HG02981 (cell line): ENCODE data around the gene KIRREL3.

Experiments
- ATAC-seq: cut with Tn5 transposase; IDR thresholded peaks from one replicate; pipeline ENCODE4 v1.9.1; 2021; ENCODE audit warnings: mild to moderate bottlenecking, moderate library complexity; ENCODE audit not compliant: unreplicated experiment

Gene KIRREL3

DNA sequence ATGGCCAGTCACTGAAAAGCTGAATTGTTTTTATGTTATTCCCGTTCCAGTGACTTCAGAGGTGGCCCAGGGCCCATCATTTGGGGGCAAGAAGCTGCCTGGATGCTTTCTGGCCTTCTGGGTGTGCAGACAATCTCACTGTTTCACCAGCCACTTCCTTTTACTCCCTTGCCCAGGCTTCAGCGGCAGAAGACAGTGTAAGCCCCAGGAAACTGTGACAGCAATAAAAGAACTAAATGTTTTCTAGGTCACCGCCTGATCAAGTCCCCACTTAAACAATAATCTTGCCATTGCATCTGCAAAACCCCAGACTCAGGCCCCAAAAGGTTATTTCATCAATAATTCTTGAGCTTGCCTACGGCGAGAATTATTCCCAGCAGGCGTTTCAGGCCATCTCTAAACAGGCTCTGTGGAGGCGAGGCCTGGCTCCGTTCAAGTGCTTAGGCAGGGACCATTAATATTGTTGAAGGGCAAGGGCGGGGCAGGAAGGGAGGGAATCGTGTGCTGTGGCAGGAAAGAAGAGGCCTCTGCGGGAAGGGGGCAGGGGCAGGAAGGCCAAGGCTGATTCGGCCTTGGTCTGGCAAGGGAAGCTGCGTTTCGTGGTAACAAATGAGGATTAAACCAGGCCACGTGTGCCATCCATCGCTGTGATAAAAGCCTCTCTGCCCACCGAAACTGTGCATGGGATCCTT, 252.3 kb downstream of the KIRREL3 start:
- no peak for ATAC-seq

DNA sequence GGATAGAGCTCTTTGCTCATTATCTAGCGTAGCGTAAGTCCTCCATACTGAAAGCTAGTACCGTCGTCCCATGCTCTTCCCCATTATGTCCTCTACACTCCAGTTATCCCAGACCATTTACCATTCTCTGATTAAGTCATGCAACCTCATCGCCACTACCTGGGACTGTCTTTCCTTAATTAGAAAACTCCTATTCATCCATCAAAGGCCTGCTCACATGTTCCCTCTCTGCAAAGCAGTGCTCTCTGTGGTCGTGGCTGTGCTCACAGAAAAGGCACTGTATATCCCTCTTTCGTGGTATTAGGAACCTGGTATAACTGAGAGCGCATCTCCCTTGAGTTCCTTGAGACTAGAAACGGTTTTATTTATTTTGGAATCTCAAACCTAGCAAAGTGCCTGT, 253.3 kb downstream of the KIRREL3 start:
- no peak for ATAC-seq

DNA sequence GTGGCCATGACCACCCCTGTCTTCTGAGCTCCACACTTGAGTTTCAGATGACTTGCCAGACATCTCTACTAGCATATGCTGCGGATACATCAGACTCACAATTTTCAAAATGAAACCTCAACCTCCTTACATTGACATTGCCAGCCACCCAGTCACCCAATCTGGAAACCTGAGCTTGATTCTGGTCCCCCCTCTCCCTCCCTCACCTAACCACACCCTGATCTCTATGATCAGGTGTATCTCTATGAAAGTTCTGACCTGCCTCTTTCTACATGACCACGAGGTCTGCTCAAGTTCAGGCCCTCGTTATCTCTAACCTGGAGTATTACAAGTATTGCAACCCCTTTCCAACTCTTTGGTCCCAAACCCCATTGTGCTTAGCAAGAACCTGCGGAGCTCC, 254.1 kb downstream of the KIRREL3 start:
- ATAC-seq = no peak

- no peak for ATAC-seq
Measured at GRCh38 chr11:126744699-126745098, 255.9 kb downstream of the KIRREL3 start.

DNA sequence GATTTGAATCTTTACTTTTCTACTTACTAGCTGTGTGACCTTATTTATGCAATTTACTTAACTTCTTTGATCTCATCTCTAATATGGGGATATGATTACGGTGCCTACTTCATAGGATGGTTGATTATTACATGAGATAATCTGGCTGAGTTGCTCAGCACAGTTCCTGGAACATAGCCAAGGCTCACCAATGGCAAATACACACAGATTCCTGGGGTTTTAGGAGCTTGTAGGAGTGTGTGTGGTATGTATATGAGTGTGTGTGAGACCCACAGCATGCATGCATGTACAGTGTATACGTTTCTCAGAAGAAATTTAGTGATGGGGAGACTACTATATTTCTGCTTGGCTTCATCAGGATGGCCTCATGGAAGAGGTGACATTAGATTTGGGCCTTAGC, 256.9 kb downstream of the KIRREL3 start:
- ATAC-seq = no peak

GRCh38 chr11:126742582-126742981, 258.0 kb downstream of the KIRREL3 start:
- no peak for ATAC-seq

- no peak for ATAC-seq
Measured at GRCh38 chr11:126740846-126741245, 259.7 kb downstream of the KIRREL3 start.

DNA sequence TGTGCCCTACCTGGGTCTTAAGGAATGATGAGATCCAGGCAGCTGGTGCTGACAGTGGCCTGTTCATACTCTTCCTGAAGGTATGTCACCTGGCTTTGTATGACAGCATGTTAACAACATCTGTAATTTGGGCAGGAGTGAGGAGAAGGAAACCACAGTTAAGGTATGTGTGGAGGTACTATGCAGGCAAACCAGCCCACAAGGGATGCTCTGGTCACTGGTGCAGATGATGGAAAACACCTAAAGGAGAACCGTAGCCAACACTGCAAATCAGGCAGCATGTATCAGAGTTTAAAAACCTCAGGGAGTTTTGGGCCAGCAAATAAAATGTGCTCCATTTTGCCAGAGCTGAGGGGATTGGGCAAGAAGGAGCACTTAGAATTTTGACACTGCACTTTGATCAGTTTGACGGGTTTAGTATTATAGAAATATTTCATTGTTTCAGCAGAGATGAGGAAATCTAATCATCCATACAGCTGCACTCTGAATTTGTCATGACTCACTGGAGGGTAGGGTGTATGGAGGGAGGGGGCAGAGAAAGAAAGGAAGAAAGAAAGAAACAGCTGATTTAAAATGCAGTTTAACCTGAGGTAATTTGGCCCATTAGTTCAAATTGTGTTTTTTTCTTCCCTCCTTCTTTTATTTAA, 260.9 kb downstream of the KIRREL3 start:
- ATAC-seq = no peak

DNA sequence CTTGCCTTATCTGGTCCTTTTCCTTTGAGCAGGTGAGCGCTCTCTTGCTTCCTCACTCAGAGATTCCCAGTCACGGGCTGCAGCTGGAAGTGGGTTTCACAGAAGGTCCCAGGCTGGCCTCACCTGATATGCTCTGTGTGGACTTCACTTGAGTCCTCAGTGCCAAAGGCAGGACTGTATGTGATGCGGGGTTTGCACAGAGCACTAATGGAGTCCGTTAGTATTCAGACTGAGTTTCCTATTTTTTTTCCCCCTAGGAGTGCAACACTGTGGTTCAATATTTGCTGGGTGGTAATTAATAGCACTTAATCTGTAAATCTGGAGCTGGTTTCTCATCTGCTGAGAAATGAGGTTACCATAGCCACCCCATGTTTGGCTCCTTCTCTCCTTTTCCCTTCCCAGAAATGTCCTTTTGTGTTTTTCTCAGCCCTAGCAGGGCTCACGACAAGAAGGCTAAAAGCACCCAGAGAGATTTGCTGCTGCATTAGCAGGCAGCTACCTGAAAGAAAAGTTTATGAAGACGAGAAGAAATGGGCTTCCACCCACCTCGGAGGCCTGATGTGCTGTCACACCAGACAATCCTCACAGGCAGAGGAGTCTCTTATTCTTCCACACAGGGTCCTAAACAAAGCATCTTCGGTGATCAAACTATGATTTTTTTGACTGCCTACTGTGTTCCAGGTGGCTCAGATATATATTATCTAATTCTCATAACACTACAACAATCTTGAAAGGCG, 262.1 kb downstream of the KIRREL3 start:
- ATAC-seq = no peak

DNA sequence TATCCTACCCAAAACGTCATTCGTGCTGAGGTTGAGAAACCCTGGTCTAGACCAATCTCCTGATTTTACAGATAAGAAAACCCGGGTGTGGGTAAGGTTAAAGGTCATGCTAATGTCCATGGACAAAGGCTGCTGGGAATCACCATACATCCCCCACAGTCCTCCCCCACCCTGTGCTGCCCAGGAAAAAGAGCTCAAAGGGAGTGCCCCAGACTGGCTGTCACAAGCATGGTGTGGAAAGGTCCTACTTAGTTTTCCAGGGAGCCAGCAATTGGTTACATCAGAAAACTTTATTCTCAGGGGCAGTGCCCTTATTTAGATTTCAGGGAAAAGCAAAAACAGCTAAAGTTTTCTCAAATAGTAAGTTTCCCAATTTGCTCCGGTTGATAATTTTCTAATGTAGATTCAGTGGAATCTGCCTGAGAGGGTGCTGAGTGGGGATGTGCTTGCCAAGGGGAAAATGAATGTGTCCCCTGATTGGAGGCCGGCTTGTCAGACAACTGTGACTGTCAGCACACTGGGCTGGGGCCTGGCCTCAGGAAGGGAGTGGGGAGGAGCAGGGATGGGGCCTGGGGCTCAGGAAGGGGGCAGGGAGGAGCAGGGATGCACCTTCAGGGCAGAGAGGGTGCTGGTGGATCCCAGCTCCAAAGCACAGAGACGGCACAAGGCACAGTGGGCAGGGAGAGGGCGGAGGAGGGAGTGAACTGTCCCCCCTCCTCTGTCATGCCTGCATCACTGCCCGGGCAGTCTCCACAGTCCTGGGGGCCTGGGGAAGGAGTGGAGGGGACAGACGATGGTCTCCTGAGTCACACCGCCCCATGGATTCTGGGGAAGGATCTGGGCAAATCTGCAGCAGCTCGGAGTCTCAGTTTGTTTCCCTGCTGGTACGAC, 263.6 kb downstream of the KIRREL3 start:
- ATAC-seq = no peak

DNA sequence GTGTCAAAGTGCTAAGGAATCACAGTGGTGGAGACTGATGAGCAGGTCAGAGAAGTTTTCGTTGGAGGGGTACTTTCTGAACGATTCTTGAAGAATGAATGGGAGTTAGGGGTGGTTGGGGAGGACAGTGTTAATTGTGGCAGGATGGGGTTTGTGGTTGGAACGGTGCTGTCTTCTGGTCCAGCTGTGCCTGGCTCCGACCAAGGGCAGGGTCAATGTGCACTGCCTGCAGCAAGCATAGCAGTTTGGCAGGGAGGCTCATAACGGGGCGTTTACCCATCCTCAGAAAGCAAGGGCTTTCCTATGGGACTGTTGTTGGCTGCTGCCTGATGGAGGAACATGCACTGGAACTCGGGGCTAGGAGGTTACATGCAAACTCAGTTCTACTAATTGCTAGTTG, 265.8 kb downstream of the KIRREL3 start:
- no peak for ATAC-seq

DNA sequence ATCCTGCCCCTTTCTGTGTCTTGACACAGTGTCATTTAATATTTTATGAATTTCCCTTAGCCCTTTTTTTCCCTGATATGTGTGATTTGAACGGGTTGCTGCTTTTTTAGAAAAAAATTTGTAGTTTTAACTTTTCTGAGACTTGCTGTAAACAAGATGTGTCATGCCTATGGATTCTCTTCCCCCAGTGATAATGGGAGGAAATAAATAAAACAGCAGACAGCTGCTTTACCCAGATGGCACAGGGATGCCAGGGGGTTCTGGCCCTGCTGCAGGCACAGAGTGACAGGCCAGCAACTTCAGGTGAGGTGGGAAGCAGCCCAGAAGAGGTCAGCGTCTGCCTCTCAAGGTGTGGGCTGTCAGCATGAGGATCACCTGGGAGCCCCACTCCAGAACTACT, 266.9 kb downstream of the KIRREL3 start:
- no peak for ATAC-seq

DNA sequence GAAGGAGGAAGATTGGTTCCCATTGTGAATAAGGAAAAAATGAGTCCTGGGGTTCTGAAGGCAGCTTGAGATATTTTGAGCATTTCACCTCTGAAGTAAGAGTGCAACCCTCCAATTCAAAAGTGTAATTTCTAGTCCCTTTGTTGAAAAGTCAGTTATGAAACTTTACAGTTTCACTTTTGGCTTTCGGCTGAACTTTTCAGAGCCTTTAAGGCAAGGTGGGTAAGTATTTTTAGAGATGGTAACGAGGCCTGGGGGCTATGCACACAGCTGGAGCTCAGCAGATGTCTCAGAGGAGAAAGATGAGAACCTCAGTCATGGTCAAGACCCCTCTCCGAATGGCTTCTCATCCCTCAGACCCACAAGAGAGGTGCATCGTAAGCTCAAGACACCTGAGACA, 267.6 kb downstream of the KIRREL3 start:
- ATAC-seq = peak; percentile 44

DNA sequence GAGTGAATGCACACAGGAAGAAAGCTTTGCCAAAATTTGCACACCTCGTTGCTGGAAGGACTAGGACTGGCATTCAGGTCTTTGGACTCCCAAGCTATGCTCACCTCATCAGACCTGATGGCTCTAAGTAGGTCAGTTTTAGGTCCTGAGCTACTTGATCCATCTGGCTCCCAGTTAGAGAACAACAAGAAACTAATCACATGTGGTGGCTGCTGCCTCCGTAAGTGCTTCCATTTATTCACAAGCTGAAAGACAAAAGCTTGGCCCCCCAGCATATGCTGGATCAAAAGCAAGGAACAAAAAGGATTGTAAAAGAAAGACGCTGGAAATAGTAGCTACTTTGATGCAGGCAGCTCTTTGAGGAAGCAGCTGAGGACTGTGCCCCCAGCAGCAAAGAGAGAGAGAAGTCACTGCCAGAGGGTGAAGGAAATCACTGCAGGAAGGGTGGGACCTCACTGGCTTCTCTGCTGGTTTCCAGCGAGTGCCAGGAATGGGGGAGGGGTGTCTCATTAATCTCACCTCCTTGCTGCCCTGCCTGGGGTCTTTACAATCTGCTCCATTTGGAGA, 268.9 kb downstream of the KIRREL3 start:
- no peak for ATAC-seq

DNA sequence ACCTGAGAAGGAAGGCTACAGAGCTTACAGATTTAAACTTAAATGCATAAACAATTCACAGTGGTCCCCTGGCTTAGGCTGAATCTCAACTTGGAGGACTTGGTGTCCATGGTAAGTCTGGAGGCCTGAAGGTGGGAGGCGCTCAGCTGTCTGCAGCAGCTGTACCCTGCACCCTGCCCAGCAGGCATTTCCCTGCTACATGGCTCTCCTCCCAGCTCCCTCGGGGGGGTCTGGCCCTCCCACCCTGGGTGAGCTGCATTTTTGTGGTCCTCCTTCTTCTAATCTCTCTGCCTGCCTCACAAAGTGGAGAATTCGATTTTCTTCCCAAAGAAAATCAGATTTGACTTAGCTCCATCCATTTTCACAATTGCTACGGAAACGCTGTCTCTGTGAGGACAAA, 273.2 kb downstream of the KIRREL3 start:
- no peak for ATAC-seq

GRCh38 chr11:126725521-126725920, 275.0 kb downstream of the KIRREL3 start:
- no peak for ATAC-seq

GRCh38 chr11:126725043-126725442, 275.5 kb downstream of the KIRREL3 start:
- ATAC-seq = no peak

GRCh38 chr11:126723665-126724045, 276.9 kb downstream of the KIRREL3 start:
- no peak for ATAC-seq

GRCh38 chr11:126722956-126723664, 277.5 kb downstream of the KIRREL3 start:
- no peak for ATAC-seq
